ENCODE data around the gene ADGRG3.

Gene ADGRG3

GRCh38 chr16:57682809-57683635 lies 14.9 kb downstream of the ADGRG3 start:
- FAIRE-seq = no peak

DNA sequence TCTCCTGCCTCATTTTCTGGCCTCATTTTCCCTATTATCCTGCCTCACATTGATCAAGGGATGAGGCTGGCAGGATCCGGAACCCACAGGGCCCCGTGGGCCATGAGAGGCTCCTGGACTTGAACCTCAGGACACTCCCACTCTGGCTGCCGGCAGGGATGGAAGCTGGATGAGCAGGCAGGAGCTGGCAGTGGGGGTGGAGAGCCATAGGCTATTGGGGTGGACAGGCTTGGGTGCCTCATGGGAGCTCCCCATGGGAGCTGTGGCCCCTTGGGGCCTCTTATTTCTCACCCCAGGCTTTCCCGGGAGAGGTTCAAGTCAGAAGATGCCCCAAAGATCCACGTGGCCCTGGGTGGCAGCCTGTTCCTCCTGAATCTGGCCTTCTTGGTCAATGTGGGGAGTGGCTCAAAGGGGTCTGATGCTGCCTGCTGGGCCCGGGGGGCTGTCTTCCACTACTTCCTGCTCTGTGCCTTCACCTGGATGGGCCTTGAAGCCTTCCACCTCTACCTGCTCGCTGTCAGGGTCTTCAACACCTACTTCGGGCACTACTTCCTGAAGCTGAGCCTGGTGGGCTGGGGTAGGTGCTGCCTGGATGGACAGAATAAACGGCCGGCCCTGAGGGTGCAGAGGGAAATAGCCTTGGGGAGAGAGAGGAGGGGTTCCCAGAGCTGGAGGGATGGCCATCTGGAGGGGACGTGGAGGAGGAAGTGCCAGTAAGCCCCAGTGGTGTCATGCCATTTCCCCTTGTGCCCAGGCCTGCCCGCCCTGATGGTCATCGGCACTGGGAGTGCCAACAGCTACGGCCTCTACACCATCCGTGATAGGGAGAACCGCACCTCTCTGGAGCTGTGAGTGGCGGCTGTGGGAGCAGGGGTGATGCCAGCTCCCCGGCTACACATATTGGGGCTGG lies 15.8 kb downstream of the ADGRG3 start:
- no peak for FAIRE-seq

- no peak for FAIRE-seq
Observed at GRCh38 chr16:57684626-57685358, 16.7 kb downstream of the ADGRG3 start.

- no peak for FAIRE-seq
Observed at GRCh38 chr16:57685633-57686032, 17.5 kb downstream of the ADGRG3 start.

GRCh38 chr16:57686577-57686976 lies 18.5 kb downstream of the ADGRG3 start:
- FAIRE-seq = no peak

- FAIRE-seq = no peak
Observed at GRCh38 chr16:57687363-57687929, 19.3 kb downstream of the ADGRG3 start.

- no peak for FAIRE-seq
Observed at GRCh38 chr16:57688487-57688986, 20.4 kb downstream of the ADGRG3 start.

- no peak for FAIRE-seq
Observed at GRCh38 chr16:57688987-57689761, 21.1 kb downstream of the ADGRG3 start.

DNA sequence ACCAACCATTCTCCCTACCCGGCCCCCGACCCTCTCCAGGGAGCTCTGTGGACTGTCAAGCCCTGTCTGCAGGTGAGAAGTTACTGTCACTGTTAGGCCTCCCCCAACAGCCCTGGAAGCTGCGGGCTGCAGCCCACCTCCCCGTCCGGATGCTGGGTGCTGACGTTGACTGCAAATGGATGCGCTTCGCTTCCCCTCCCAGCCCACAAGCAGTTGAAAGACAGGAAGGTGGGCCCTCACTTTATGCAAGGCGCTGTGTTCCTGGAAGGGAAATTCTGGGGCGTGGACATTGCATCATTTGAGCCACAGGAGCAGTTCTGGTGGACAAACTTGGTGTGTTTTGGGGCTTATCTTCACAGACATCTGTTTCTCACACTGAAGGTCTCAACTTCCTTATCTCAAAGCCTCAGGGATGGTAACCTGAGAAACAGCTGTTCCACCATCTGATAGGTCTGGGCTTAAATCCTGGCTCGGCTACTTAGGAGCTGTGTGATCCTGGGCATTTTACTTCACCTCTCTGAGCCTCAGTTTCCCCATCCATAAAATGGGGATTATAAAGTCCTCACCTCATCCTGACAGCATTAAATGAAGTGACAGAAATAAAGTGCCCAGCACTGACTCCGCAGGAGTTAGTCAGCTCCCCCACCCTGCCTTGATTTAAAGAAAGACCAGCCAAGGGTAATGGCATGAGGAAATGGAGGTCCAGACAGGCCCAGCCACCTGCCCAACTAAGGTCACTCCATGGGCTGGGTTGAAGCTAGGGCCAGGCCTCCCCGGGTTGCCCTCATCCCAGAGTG lies 21.9 kb downstream of the ADGRG3 start:
- FAIRE-seq = no peak

DNA sequence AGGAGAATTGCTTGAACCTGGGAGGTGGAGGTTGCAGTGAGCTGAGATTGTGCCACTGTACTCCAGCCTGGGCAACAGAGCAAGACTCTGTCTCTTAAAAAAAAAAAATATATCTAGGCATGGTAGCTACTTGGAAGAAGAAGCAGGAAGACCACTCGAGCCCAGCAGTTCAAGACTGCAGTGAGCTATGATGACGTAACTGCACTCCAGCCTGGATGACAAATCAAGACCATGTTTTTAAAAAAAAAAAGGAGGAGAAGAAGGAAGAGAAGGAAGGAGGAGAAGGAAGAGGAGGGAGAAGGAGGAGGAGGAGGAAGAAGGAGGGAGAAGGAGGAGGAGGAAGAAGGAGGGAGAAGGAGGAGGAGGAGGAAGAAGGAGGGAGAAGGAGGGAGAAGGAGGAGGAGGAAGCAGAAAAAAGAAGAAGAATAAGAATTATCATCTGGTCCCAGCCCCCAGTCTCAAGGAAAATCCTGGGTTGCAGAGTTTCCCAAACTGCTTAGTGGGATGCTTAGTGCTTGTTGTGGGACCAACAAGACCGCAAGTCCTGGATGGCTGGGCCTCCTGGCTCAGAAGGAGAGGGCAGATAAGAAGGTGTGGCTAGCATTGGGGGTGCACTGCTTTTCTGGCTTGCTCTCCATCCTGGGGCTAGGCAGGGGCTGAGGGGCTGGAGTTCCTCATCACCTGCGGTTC lies 22.8 kb downstream of the ADGRG3 start:
- FAIRE-seq = no peak

DNA sequence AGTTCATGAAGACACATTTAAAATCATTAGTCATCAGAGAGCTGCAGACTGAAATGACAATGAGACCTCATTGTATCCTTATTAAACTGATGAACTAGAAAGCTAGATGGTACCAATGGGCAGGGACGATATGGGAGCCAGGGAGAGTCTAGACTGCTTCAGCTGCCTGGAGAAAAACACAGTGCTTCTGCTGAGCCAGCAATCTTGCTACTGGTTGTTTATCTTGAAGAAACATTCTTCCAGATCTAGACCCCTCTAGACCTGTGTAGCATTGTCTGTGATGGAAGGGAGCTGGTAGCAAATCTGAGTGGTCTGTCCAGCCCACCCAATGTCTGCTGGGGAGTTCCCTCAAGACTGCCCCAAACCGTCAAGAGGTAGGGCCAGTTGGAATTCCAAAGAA lies 24.5 kb downstream of the ADGRG3 start:
- no peak for FAIRE-seq

- FAIRE-seq = no peak
Observed at GRCh38 chr16:57693550-57693949, 25.4 kb downstream of the ADGRG3 start.

- no peak for FAIRE-seq
Observed at GRCh38 chr16:57694231-57694724, 26.2 kb downstream of the ADGRG3 start.

- FAIRE-seq = no peak
Observed at GRCh38 chr16:57694725-57695679, 26.9 kb downstream of the ADGRG3 start, which contains the start of gene DRC7. DRC7 (plus strand) TSS chr16:57694806; CDS start chr16:57697950, 3,144 bp downstream.

GRCh38 chr16:57695680-57696069 lies 27.6 kb downstream of the ADGRG3 start:
- FAIRE-seq = no peak

DNA sequence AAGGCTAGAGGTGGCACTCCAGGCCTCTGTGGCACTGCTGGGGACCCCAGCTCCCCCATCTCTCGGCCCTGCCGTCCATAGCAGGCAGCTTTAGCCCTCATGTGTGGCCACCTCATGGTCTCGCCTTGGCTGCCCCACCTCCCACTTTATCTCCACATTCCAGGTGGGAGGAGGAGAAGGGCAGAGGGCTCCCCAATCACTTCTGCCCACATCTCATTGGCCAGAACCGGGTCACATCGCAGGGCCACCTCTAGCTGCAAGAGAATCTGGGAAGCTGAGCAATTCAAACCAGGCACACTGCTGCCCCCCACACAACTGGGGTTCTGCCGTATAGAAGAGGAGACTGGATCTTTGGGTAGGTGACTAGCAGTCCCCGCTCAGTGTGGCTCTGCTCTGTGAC lies 28.1 kb downstream of the ADGRG3 start:
- FAIRE-seq = no peak

- FAIRE-seq = no peak
Observed at GRCh38 chr16:57697896-57698537, 29.9 kb downstream of the ADGRG3 start.

DNA sequence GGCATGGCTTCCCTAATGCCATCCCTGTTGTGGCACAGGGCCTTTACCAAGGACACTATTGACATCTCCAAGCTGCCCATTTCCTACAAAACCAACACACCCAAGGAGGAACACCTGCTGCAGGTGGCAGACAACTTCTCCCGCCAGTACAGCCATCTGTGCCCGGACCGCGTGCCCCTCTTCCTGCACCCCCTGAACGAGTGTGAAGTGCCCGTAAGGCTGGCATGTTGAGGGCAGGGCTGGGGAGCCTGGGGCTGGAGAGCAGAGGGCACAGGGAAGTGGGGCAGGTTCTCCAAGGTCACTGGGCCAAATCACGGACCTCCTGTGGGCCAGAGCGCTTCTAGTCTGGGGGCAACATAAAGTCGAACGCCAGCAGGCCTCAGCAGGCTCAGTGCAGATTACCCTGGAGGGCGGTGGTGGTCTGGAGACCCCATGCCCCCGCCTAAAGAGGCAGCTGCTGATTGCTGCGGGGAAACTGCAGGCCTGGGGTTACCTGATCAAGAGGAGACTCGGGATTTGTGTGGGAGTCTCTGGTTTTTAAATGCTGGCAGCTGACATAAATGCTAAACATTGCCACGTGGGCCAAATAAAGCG lies 30.8 kb downstream of the ADGRG3 start:
- no peak for FAIRE-seq

Data from G401.6 (cell line).